Measurements from ENCODE around the gene TBX4.
"Not testable (repeated sequence)": the region's sequence is repeated elsewhere in the genome, so short reads cannot be mapped to it uniquely, and the experiment has no call there.

TBX4 gene

GRCh38 chr17:61413661-61414126 lies 38.5 kb upstream of the TBX4 start:
- DNase-seq: no peak

- no peak for DNase-seq
These were observed 37.9 kb upstream of the TBX4 start for GRCh38 chr17:61414141-61414935.

GRCh38 chr17:61414936-61415251 lies 37.3 kb upstream of the TBX4 start:
- DNase-seq: no peak

- no peak for DNase-seq
These were observed 36.6 kb upstream of the TBX4 start for GRCh38 chr17:61415374-61416210.

- no peak for DNase-seq
These were observed 36.0 kb upstream of the TBX4 start for GRCh38 chr17:61416211-61416539.

GRCh38 chr17:61416540-61417363 lies 35.5 kb upstream of the TBX4 start:
- peak in 3 of 5 experiments; percentile 43 to 66 (median 47) for DNase-seq

GRCh38 chr17:61418449-61418848 lies 33.8 kb upstream of the TBX4 start:
- DNase-seq: no peak

GRCh38 chr17:61419496-61420046 lies 32.7 kb upstream of the TBX4 start:
- DNase-seq: no peak

- DNase-seq: no peak
These were observed 32.2 kb upstream of the TBX4 start for GRCh38 chr17:61420052-61420451.

- no peak for DNase-seq
These were observed 31.4 kb upstream of the TBX4 start for GRCh38 chr17:61420745-61421398.

GRCh38 chr17:61421460-61421859 lies 30.8 kb upstream of the TBX4 start:
- DNase-seq: no peak

GRCh38 chr17:61422116-61422799 lies 30.0 kb upstream of the TBX4 start:
- no peak for DNase-seq

GRCh38 chr17:61422869-61423268 lies 29.4 kb upstream of the TBX4 start:
- DNase-seq: no peak

GRCh38 chr17:61423967-61424649 lies 28.1 kb upstream of the TBX4 start:
- DNase-seq: no peak

GRCh38 chr17:61425682-61426481 lies 26.3 kb upstream of the TBX4 start:
- DNase-seq: peak in 1 of 5 experiments; percentile 40

- no peak for DNase-seq
These were observed 25.5 kb upstream of the TBX4 start for GRCh38 chr17:61426482-61427304.

- DNase-seq: no peak
These were observed 24.7 kb upstream of the TBX4 start for GRCh38 chr17:61427567-61427966.

GRCh38 chr17:61429274-61429673 lies 22.9 kb upstream of the TBX4 start:
- DNase-seq: no peak

GRCh38 chr17:61429831-61430230 lies 22.4 kb upstream of the TBX4 start:
- DNase-seq: not testable (repeated sequence)

Measured in T-helper 2 cell (primary cell).